ENCODE results near the gene FHIP1A. TPM values are rescaled to one million over a fixed set of nuclear protein-coding genes. Genes with fewer than 3 reads are reported as not detected.

Gene FHIP1A
- total and polyA plus RNA-seq, 3 donors from 2014 or later, result 5.7 to 16.2 (median 13.1) TPM

DNA sequence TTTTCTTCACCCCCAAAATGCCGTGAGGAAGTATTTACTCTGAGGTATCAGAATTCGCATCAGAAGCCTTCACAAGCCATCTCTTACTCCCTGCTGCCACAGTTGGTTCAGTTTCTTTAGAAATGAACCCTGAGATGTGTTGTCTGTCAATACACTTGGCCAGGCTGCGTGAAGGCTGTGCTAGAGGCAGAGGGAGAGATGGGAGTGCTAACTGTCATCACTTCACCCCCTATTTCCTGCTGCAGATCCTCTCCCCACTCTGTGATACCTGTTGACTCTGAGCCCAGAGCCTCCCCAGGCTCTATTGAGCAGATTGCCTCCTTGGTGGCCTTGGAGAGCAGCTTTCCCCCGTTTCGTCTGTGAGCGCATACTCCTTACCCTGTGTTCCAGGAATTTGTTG lies 34.8 kb downstream of the FHIP1A start:
- H3K9me3 ChIP-seq, result no peaks in the 10 kb centered on the region
- no peak overlapping the region for H3K4me3 ChIP-seq
- no peaks in the 10 kb centered on the region for H3K36me3 ChIP-seq (ENCODE audit: low read depth, missing control alignments)
- 75 to 82% methylated on average over 6 of the region's 6 CpGs for WGBS, 2 donors
- TF ChIP-seq POLR2A (IDR thresholded peaks at IDR 0.05), result no peak
- TF ChIP-seq, protein P1, sequence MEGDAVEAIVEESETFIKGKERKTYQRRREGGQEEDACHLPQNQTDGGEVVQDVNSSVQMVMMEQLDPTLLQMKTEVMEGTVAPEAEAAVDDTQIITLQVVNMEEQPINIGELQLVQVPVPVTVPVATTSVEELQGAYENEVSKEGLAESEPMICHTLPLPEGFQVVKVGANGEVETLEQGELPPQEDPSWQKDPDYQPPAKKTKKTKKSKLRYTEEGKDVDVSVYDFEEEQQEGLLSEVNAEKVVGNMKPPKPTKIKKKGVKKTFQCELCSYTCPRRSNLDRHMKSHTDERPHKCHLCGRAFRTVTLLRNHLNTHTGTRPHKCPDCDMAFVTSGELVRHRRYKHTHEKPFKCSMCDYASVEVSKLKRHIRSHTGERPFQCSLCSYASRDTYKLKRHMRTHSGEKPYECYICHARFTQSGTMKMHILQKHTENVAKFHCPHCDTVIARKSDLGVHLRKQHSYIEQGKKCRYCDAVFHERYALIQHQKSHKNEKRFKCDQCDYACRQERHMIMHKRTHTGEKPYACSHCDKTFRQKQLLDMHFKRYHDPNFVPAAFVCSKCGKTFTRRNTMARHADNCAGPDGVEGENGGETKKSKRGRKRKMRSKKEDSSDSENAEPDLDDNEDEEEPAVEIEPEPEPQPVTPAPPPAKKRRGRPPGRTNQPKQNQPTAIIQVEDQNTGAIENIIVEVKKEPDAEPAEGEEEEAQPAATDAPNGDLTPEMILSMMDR (IDR thresholded peaks at IDR 0.05), result no peak
- no peaks in the 10 kb centered on the region for H3K4me1 ChIP-seq
- DNase-seq, result no peak
- H3K27me3 ChIP-seq, result no peaks in the 10 kb centered on the region
- intact Hi-C loops (cut with DNase I; ENCODE audit: low total_unique reads), result no loop called here
- H3K27ac ChIP-seq, result no peak overlapping the region

DNA sequence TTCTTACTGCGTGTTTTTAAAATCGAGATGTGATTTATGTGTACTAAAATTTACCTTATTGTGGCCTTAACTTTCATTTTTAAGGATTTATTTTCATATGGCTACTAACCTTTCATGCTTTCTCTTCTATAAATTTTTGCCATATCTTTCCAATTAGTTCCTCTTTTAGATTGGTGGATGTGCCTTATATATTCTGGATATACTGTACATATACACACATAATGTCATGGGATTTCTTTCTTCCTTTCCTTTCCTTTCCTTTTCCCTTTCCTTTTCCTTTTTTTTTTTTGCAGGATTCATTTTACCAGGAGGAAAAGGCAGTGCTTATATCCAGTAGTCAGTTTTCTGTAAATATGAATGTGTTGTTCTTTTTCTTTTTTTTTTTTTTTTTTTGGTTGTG lies 37.2 kb downstream of the FHIP1A start:
- intact Hi-C loops (cut with DNase I; ENCODE audit: low total_unique reads), result no loop called here
- no peak for DNase-seq
- H3K9me3 ChIP-seq, result no peaks in the 10 kb centered on the region
- H3K36me3 ChIP-seq (ENCODE audit: low read depth, missing control alignments), result no peaks in the 10 kb centered on the region
- H3K27ac ChIP-seq, result no peak overlapping the region
- no peaks in the 10 kb centered on the region for H3K4me1 ChIP-seq
- no peaks in the 10 kb centered on the region for H3K27me3 ChIP-seq
- H3K4me3 ChIP-seq, result no peak overlapping the region
- 84% methylated on average over 2 of the region's 2 CpGs for WGBS, 2 donors
- no peak for TF ChIP-seq POLR2A (IDR thresholded peaks at IDR 0.05)
- TF ChIP-seq, protein P1 (IDR thresholded peaks at IDR 0.05), result no peak

DNA sequence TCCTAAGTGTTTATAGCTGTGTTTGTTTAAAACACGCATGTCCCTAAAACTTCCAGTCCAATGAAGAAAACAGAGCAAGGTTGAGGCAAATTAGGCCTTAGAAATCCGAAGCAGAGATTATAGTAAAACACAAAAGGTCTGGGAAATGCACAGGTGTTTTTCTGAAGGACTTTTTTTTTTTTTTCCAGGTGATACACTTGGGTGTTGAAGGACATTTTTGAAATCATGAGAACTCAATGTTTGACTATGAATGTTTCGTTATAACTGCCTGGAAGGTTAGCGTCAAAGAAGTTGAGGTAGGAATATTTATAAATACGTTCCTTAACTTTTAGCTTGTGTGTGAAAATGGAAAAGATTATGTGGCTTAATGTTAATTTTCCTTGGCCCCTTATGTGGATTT lies 45.5 kb downstream of the FHIP1A start:
- H3K27me3 ChIP-seq, result no peaks in the 10 kb centered on the region
- intact Hi-C loops (cut with DNase I; ENCODE audit: low total_unique reads), result no loop called here
- no peak for TF ChIP-seq POLR2A (IDR thresholded peaks at IDR 0.05)
- TF ChIP-seq, protein P1 (IDR thresholded peaks at IDR 0.05), result no peak
- 92 to 93% methylated on average over 5 of the region's 5 CpGs for WGBS, 2 donors
- no peaks in the 10 kb centered on the region for H3K9me3 ChIP-seq
- DNase-seq, result no peak
- H3K36me3 ChIP-seq (ENCODE audit: low read depth, missing control alignments), result no peaks in the 10 kb centered on the region
- H3K4me1 ChIP-seq, result no peaks in the 10 kb centered on the region
- no peak overlapping the region for H3K27ac ChIP-seq
- H3K4me3 ChIP-seq, result no peak overlapping the region

DNA sequence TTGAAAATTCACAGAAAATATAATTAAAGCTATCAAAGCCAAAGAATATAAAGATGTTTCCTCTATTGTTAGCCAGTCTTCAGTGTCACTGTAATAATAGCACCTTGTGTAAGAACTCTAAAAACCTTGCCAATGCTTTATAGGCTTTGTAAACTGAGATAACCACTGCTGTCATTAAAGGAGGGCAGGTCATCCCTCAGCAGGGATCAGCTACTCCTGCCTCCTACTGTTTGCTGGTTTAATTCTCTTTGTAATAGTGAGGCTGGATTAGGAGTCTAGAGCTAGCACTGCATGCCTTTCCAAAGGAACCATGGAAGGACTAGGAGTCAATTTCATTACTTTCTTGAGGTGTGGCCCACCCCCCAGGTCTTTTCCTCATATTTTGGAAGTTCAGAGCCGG lies 46.2 kb downstream of the FHIP1A start:
- H3K9me3 ChIP-seq, result no peaks in the 10 kb centered on the region
- intact Hi-C loops (cut with DNase I; ENCODE audit: low total_unique reads), result no loop called here
- no peak overlapping the region for H3K27ac ChIP-seq
- TF ChIP-seq, protein P1 (IDR thresholded peaks at IDR 0.05), result no peak
- TF ChIP-seq POLR2A (IDR thresholded peaks at IDR 0.05), result no peak
- DNase-seq, result no peak
- no peak overlapping the region for H3K4me3 ChIP-seq
- no peaks in the 10 kb centered on the region for H3K4me1 ChIP-seq
- H3K36me3 ChIP-seq (ENCODE audit: low read depth, missing control alignments), result no peaks in the 10 kb centered on the region
- 75 to 82% methylated on average over 1 of the region's 1 CpG for WGBS, 2 donors
- H3K27me3 ChIP-seq, result no peaks in the 10 kb centered on the region

DNA sequence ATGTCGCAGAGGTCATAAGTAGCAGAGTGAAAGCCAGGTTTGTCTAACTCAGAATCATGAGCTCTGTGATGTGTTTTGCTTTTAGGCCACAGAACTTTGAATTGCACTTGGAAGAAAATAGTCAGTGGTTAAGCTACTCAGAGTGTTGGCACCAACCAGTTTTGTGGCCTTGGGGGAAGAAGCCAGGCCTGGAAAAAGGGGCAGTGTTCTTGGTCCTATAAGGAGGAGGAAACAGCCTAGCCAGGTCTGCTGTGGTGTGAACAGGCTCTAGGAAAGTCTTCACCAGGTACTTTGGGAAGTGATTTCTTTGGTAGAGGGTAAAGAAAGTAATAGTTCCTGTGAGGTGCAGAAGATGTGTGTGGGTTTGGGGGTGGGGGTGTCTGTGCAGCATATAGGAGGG lies 49.2 kb downstream of the FHIP1A start:
- no peak overlapping the region for H3K27ac ChIP-seq
- H3K36me3 ChIP-seq (ENCODE audit: low read depth, missing control alignments), result no peaks in the 10 kb centered on the region
- no peaks in the 10 kb centered on the region for H3K9me3 ChIP-seq
- H3K4me3 ChIP-seq, result no peak overlapping the region
- intact Hi-C loops (cut with DNase I; ENCODE audit: low total_unique reads), result no loop called here
- TF ChIP-seq, protein P1 (IDR thresholded peaks at IDR 0.05), result no peak
- TF ChIP-seq POLR2A (IDR thresholded peaks at IDR 0.05), result no peak
- H3K4me1 ChIP-seq, result no peaks in the 10 kb centered on the region
- no peaks in the 10 kb centered on the region for H3K27me3 ChIP-seq
- WGBS, 2 donors, result 94 to 100% methylated on average over 1 of the region's 1 CpG
- no peak for DNase-seq

All from testis (tissue), 3 donors.